Tibial nerve (tissue), 3 donors: Measurements from ENCODE around the gene DGCR2.

ENCODE experiments used
- POLR2A ChIP-seq, 2 donors: fragments of 450-650 bp; IDR thresholded peaks; one replicate each; pipeline ENCODE4 v1.6.1; 2017; ENCODE audit warnings: antibody characterized with exemption in 2 of 2, mild to moderate bottlenecking in 2 of 2, moderate library complexity in 2 of 2
- TF ChIP-seq, protein P1 (sequence below), 5 experiments: fragments of 200-600 bp in 3 of 5; fragments of 450-650 bp in 2 of 5; sonication (generic) in 3 of 5; IDR thresholded peaks; one replicate each; pipeline ENCODE4 v1.5.1; 2016 to 2019; ENCODE audit warnings: antibody characterized with exemption in 5 of 5, mild to moderate bottlenecking in 3 of 5, moderate library complexity in 2 of 5

DNA sequence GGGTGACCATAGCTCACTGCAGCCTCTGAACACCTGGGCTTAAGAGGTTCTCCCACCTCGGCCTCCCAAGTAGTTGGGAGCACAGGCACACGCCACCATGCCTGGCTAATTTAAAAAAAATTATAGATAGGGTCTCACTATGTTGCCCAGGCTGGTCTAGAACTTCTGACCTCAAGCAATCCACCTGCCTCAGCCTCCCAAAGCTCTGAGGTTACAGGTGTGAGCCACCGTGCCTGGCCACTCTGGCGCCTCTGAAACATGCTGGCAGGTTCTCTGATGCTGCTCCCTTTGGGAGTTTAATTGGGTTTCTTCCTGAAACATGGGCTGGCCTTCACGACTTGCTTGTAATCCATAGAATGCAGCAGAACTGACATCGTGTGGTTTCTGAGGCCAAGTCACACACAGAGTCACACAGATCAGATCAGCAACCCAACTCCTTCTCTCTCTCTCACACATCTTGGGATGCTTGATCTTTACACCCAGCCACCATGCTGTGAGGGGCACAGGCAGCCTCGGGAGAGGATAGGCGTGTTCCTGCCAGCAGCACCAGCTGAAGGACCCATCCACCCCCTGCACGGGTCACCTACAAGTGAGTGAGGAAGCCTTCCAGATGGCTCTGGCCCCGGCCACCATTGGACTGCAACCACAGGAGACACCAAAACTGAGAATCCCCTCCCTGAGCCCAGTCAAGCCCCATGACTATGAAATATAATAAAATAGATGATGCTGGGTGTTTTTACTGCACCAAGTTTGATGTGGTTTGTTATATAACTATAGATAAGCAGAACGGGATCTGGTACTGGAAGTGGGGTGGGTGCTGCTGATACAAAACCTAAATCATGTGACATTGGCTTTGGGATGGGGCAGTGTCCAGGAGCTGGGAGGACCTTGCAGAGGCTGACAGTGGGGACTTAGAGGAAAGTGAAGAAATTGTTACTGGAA, 31.0 kb upstream of the DGCR2 start:
- TF ChIP-seq, protein P1, sequence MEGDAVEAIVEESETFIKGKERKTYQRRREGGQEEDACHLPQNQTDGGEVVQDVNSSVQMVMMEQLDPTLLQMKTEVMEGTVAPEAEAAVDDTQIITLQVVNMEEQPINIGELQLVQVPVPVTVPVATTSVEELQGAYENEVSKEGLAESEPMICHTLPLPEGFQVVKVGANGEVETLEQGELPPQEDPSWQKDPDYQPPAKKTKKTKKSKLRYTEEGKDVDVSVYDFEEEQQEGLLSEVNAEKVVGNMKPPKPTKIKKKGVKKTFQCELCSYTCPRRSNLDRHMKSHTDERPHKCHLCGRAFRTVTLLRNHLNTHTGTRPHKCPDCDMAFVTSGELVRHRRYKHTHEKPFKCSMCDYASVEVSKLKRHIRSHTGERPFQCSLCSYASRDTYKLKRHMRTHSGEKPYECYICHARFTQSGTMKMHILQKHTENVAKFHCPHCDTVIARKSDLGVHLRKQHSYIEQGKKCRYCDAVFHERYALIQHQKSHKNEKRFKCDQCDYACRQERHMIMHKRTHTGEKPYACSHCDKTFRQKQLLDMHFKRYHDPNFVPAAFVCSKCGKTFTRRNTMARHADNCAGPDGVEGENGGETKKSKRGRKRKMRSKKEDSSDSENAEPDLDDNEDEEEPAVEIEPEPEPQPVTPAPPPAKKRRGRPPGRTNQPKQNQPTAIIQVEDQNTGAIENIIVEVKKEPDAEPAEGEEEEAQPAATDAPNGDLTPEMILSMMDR (IDR thresholded peaks at IDR 0.05) = no peak
- no peak for TF ChIP-seq POLR2A (IDR thresholded peaks at IDR 0.05)
